Sciatic nerve (tissue), 2 donors: ENCODE results near the gene HES1. TPM values are rescaled to one million over a fixed set of nuclear protein-coding genes. Genes with fewer than 3 reads are reported as not detected.
"Not testable (repeated sequence)": the region's sequence is repeated elsewhere in the genome, so short reads cannot be mapped to it uniquely, and the experiment has no call there.

ENCODE experiments used
- ATAC-seq: fragments of 200-7000 bp; cut with Tn5 transposase; one replicate; pipeline ENCODE4 v1.9.1; 2020; ENCODE audit warnings: mild to moderate bottlenecking, moderate library complexity
- DNase-seq: peaks from one replicate; pipeline ENCODE4 v3.0.0-alpha.2; 2020; ENCODE audit warnings: low spot score
- intact Hi-C: fragments of 100-400 bp; cut with DNase I; formaldehyde crosslinking; loops from one replicate; pipeline ENCODE4 v1.14.2; 2022
- total RNA-seq: library from RNA; stranded (reverse); fragmentation: NEBNext Ultra II Directional; extraction: Animal tissue kit (Norgen Biotek cat#: 25700); gene quantifications from one replicate; pipeline ENCODE4 v1.2.1, GENCODE V29; 2021
- donor health status: DM: no; HTN: no; CAD: no.
- donor health status: DM: no; HTN: no; CAD: no.

Gene HES1
- total RNA-seq, 1 donor from 2014 or later: 87.1 TPM

GRCh38 chr3:194120789-194121770 is 14.9 kb upstream of the HES1 start:
- ATAC-seq (no peak), DNase-seq (no peak)
- intact Hi-C loops: no loop called here

GRCh38 chr3:194121891-194122631 is 13.9 kb upstream of the HES1 start:
- intact Hi-C loops: no loop called here
- DNase-seq (no peak), ATAC-seq (no peak)

- intact Hi-C loops: no loop called here
- no peak for DNase-seq
- no peak for ATAC-seq
Observed at GRCh38 chr3:194123726-194124125, 12.2 kb upstream of the HES1 start.

GRCh38 chr3:194124193-194124592 is 11.8 kb upstream of the HES1 start:
- ATAC-seq (no peak), DNase-seq (no peak)
- intact Hi-C loops: no loop called here

GRCh38 chr3:194125442-194125841 is 10.5 kb upstream of the HES1 start:
- intact Hi-C loops: no loop called here
- ATAC-seq (no peak), DNase-seq (no peak)

- intact Hi-C loops: no loop called here
- ATAC-seq: no peak
Observed at GRCh38 chr3:194126790-194127189, 9.2 kb upstream of the HES1 start.

GRCh38 chr3:194128202-194128918 is 7.6 kb upstream of the HES1 start:
- intact Hi-C loops: no loop called here
- DNase-seq: peak; percentile 31
- no peak for ATAC-seq

More at GRCh38 chr3:194126790-194127189, 9.2 kb upstream of the HES1 start:
- peak; percentile 18 for DNase-seq

- intact Hi-C loops, ATAC-seq, DNase-seq: not testable (repeated sequence)
Observed at GRCh38 chr3:194128919-194129295, 7.0 kb upstream of the HES1 start.

- peak; percentile 24 for ATAC-seq
Observed at GRCh38 chr3:194129581-194130133, 6.3 kb upstream of the HES1 start.

GRCh38 chr3:194130188-194130587 is 5.8 kb upstream of the HES1 start:
- peak; percentile 15 for DNase-seq
- ATAC-seq: no peak
- intact Hi-C loops: no loop called here

More at GRCh38 chr3:194129581-194130133, 6.3 kb upstream of the HES1 start:
- peak; percentile 72 for DNase-seq
- intact Hi-C loops: no loop called here

- DNase-seq: peak; percentile 52
- ATAC-seq: no peak
- intact Hi-C loops: no loop called here
Observed at GRCh38 chr3:194130807-194131589, 5.0 kb upstream of the HES1 start.

GRCh38 chr3:194132465-194133286 is 3.3 kb upstream of the HES1 start:
- intact Hi-C loops: no loop called here

GRCh38 chr3:194133661-194134230 is 2.2 kb upstream of the HES1 start:
- ATAC-seq (no peak), DNase-seq (peak; percentile 78)
- intact Hi-C loops: no loop called here

More at GRCh38 chr3:194132465-194133286, 3.3 kb upstream of the HES1 start:
- ATAC-seq (no peak), DNase-seq (no peak)

GRCh38 chr3:194134231-194134756 is 1.7 kb upstream of the HES1 start:
- intact Hi-C loops: no loop called here
- peak; percentile 28 for ATAC-seq
- peak; percentile 89 for DNase-seq

GRCh38 chr3:194134757-194135515 is 1.0 kb upstream of the HES1 start:
- intact Hi-C loops: loop anchor here (5.0 kb wide), 3 partner anchors 137 to 353 kb away; no protein-coding TSS in a partner anchor
- ATAC-seq (peak; percentile 76), DNase-seq (peak; percentile 96)

- no peak for DNase-seq
- no peak for ATAC-seq
- intact Hi-C loops: loop anchor here (5.0 kb wide), 3 partner anchors 137 to 353 kb away; no protein-coding TSS in a partner anchor
Observed at GRCh38 chr3:194135516-194135805, 487 bp upstream of the HES1 start.
